ENCODE results near the gene CLCN3. TPM values are rescaled to one million over a fixed set of nuclear protein-coding genes. Genes with fewer than 3 reads are reported as not detected.

Gene CLCN3
- total RNA-seq, 1 experiment from 2014 or later, result 18.1 TPM

- in situ Hi-C loops (cut with HindIII; ENCODE audit: low pct_unique_long_range_greater_than_20kb, low sequenced_read_pairs), result no loop called here
- DNase-seq (ENCODE audit: low read depth), result no peak
Measured at GRCh38 chr4:169644802-169645201, 24.4 kb downstream of the CLCN3 start.

GRCh38 chr4:169645627-169646026, 25.2 kb downstream of the CLCN3 start:
- no peak for DNase-seq (ENCODE audit: low read depth)
- in situ Hi-C loops (cut with HindIII; ENCODE audit: low pct_unique_long_range_greater_than_20kb, low sequenced_read_pairs), result no loop called here

DNA sequence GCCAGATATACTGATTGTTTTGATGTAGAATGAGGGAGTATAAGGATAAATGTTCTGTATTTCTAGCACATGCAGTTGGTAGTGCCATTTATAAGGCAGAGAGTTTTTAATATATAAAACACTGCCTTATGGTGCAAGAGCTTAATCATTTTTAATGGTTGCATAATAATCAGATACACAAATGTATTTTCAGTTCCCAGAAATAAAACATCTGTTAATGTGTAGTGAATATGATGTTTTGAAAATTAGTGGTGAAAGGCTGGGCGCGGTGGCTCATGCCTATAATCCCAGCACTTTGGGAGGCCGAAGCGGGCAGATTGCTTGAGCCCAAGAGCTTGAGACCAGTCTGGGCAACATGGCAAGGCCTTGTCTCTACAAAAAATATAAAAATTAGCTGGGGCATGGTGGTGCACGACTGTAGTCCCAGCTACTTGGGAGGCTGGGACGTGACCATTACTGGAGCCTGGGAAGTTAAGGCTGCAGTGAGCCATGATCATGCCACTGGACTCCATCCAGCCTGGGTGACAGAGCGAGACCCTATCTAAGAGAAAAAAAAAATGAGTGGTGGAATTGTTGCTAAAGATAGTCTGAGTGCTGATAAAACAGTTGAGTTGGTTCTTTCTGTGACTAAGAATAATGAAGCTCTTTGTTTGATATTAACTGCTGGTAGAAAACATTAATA, 29.3 kb downstream of the CLCN3 start:
- peak; percentile 53 for DNase-seq (ENCODE audit: low read depth)
- in situ Hi-C loops (cut with HindIII; ENCODE audit: low pct_unique_long_range_greater_than_20kb, low sequenced_read_pairs), result no loop called here

- in situ Hi-C loops (cut with HindIII; ENCODE audit: low pct_unique_long_range_greater_than_20kb, low sequenced_read_pairs), result no loop called here
- DNase-seq (ENCODE audit: low read depth), result no peak
Measured at GRCh38 chr4:169650227-169650936, 30.0 kb downstream of the CLCN3 start.

- in situ Hi-C loops (cut with HindIII; ENCODE audit: low pct_unique_long_range_greater_than_20kb, low sequenced_read_pairs), result no loop called here
Measured at GRCh38 chr4:169652535-169652934, 32.2 kb downstream of the CLCN3 start.

DNA sequence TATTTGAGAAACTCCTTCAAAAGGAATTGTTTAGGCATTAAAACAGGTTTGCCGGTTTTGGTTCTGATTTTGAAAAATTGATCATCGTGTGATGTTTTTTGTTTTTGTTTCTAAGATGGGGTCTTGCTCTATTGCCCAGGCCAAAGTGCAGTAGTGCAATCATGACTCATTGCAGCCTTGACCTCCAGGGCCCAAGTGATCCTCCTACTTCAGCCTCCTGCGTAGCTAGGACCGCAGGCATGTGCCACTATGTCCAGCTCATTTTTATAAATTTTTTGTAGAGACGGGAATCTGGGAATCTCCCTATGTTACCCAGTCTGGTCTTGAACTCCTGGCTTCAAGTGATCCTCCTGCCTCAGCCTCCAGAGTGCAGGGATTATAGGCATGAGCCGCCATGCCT, 35.0 kb downstream of the CLCN3 start:
- no peak for DNase-seq (ENCODE audit: low read depth)
- in situ Hi-C loops (cut with HindIII; ENCODE audit: low pct_unique_long_range_greater_than_20kb, low sequenced_read_pairs), result no loop called here

More at GRCh38 chr4:169652535-169652934, 32.2 kb downstream of the CLCN3 start:
- DNase-seq (ENCODE audit: low read depth), result no peak

DNA sequence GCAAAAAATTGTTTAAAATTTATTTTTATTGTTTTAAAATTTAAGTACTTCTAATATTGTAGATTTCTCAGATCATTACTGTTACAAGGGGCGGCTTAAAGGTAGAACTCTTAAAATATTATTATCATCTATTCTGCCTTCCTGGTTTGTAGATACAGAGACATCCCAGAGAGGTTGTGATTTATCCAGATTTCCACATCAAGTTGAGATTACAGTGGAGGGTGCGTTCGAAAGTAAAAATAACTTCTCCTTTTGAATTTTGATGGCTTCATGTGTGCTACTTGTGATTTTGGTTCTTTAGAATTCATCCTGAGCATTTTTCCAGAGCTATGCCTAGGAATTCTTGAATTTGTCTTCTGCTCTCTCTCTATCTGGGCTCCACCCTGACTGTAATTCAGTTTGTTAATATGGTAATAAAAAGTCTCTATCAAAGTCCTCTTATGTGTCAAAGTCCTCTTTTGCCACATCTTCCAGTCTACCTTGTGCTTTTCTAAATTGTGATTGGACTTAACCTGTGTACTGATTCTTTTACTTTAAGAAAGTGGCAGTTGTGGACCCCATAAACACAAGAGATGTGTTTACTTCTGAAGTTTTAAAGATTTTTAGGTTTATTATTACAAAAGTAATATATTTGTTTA, 37.2 kb downstream of the CLCN3 start:
- no peak for DNase-seq (ENCODE audit: low read depth)
- in situ Hi-C loops (cut with HindIII; ENCODE audit: low pct_unique_long_range_greater_than_20kb, low sequenced_read_pairs), result no loop called here

GRCh38 chr4:169658196-169658595, 37.8 kb downstream of the CLCN3 start:
- in situ Hi-C loops (cut with HindIII; ENCODE audit: low pct_unique_long_range_greater_than_20kb, low sequenced_read_pairs), result no loop called here
- no peak for DNase-seq (ENCODE audit: low read depth)

DNA sequence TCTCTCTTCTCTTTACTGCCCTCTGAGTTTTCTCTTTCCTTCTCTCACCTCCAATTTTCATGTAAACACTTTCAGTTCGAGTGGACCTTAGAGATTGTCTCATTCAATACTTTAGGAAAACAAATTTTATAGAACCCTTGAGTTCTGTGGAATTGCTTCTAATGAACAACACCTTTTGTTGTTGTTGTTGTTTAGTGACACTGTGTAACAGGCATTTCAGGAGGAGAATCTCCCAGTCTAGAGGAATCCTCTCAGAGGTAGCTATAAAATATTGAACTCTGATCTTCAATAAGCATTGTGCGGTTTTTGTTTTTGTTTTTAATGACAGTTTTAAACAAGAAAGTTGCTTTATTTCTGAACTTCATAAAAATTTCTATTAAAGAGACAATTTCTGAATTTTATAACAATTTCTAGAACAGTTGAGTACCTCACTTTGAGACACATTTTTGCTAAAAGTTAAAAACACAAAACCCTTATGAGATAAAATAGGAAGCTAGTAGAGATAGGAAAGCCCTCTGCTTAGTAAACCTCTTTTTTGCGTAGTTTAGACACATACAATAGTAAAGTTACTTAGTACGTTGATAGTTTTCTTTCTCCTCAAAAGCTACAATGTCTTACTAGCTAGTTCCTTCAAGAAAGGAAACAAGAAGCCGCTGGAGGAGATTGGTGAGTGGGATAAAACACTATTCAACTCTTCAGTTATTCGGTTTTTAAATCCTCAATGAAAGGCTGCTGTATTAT, 38.8 kb downstream of the CLCN3 start:
- peak; percentile 16 for DNase-seq (ENCODE audit: low read depth)
- in situ Hi-C loops (cut with HindIII; ENCODE audit: low pct_unique_long_range_greater_than_20kb, low sequenced_read_pairs), result no loop called here

GRCh38 chr4:169659716-169660670, 39.6 kb downstream of the CLCN3 start:
- peak; percentile 87 for DNase-seq (ENCODE audit: low read depth)
- in situ Hi-C loops (cut with HindIII; ENCODE audit: low pct_unique_long_range_greater_than_20kb, low sequenced_read_pairs), result no loop called here

DNA sequence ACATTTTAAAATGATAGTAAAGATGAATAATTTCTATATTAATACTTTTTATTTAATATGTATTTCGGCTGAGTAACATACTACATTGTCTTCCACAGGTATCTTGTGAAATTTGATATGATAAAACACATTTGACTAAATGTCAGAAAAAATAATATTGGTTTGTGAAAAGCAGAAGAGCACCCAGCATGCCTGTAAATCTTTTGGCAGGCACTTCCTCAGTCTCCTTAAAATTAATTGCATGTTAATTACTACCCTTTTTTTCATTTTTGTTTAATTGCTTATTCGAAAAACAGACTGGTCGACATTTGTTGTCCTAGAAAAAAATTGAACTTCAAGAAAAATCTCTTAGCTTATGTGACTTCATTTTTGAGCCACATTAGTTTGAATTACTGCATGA, 40.6 kb downstream of the CLCN3 start:
- in situ Hi-C loops (cut with HindIII; ENCODE audit: low pct_unique_long_range_greater_than_20kb, low sequenced_read_pairs), result no loop called here
- DNase-seq (ENCODE audit: low read depth), result no peak

DNA sequence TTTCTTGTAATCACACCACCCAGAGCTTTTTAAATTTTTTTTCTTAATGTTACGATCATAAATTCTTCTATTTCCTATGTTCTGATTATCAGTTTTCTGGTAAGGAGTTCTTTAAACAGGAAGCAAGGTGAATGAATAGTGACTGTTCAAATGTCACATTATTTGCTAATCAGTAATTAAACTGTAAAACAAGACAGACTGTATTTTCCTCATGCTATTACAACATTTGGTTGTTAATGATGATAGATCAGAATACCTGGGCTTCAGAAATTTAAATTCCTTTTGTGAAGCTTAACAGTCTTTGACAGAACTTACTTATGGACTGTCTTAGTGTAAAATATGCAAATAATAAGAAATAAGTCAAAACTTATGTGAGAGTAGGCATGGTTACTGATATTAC, 41.4 kb downstream of the CLCN3 start:
- DNase-seq (ENCODE audit: low read depth), result no peak
- in situ Hi-C loops (cut with HindIII; ENCODE audit: low pct_unique_long_range_greater_than_20kb, low sequenced_read_pairs), result no loop called here

DNA sequence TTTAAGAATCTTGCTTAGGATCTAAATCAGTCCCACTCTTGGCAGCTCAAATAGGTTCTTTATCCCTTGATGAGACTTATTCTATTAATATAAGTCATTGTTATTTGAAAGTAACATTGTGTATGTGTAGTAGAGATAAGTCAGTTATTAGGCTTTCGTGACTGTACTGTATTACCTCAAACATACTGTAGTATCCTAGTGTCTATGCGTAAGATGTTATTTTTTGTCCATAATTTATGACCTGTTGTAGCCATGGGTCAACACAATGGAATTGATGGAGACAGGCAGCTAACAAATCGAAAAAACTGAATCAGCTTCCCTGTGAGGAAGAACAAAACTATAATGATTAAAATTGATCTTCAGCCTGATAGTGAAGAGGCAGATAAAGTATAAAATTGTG, 41.8 kb downstream of the CLCN3 start:
- no peak for DNase-seq (ENCODE audit: low read depth)
- in situ Hi-C loops (cut with HindIII; ENCODE audit: low pct_unique_long_range_greater_than_20kb, low sequenced_read_pairs), result no loop called here

DNA sequence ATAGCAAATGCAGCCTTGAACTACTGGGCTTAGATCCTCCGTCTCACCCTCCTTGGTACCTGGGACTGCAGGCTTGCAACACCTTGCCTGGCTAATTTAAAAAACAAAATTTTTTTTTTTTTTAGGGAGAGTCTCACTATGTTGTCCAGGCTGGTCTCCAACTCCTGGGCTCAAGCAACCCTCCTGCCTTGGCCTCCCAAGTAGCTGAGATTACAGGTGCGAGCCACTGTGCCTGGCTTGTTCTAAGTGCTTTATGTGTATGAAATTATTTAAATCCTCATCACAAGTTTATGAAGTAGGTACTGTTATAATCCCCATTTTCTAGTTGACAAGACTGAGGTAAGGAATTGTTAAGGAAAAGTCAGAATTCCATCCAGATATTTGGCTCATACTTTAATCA, 43.0 kb downstream of the CLCN3 start:
- in situ Hi-C loops (cut with HindIII; ENCODE audit: low pct_unique_long_range_greater_than_20kb, low sequenced_read_pairs), result no loop called here

DNA sequence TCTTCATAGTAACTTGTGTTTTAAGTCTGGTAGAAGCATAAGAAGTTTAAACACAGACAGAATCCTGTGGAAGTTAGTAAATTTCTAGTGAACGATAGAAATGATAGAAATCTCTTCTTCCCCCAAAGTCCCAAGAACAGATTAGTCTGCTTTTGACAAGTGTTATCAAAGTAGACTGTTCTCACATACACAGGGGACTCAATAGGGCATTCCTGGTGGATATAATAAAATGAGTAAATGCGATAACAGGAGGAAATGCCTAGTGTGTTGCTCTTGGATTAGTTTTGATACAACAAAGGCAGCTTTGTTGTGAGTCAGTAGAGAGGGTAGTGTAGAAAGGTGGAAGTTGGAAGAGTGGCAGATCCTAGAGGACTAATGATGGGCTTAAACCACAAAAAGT, 43.5 kb downstream of the CLCN3 start:
- no peak for DNase-seq (ENCODE audit: low read depth)

More for the DNA sequence above, 43.0 kb downstream of the CLCN3 start:
- DNase-seq (ENCODE audit: low read depth), result no peak

GRCh38 chr4:169664615-169665014, 44.2 kb downstream of the CLCN3 start:
- in situ Hi-C loops (cut with HindIII; ENCODE audit: low pct_unique_long_range_greater_than_20kb, low sequenced_read_pairs), result no loop called here
- DNase-seq (ENCODE audit: low read depth), result no peak

More for the DNA sequence above, 43.5 kb downstream of the CLCN3 start:
- in situ Hi-C loops (cut with HindIII; ENCODE audit: low pct_unique_long_range_greater_than_20kb, low sequenced_read_pairs), result no loop called here

- in situ Hi-C loops (cut with HindIII; ENCODE audit: low pct_unique_long_range_greater_than_20kb, low sequenced_read_pairs), result no loop called here
- DNase-seq (ENCODE audit: low read depth), result no peak
Measured at GRCh38 chr4:169665046-169665737, 44.8 kb downstream of the CLCN3 start.

All from Caki2 (cell line).